GM12892 (cell line): ENCODE data around the gene GOLGA8O. TPM values are rescaled to one million over a fixed set of nuclear protein-coding genes. Genes with fewer than 3 reads are reported as not detected.
"Not testable (repeated sequence)": the region's sequence is repeated elsewhere in the genome, so short reads cannot be mapped to it uniquely, and the experiment has no call there.

Experiments used
- DNase-seq: peaks from one replicate; pipeline ENCODE4 v3.0.0; 2011; ENCODE audit not compliant: insufficient read length
- FAIRE-seq: peaks from 2 replicates; lab custom pipeline; 2011; peaks lifted over from hg19 to GRCh38; lab: Jason Lieb, UNC
- polyA plus RNA-seq: library from polyadenylated mRNA; unstranded; fragments of >200 nt; gene quantifications from one replicate; pipeline ENCODE4 v1.2.1, GENCODE V29; 2012; ENCODE audit warnings: missing spikeins, inconsistent platforms; ENCODE audit not compliant: missing spikeins

Gene GOLGA8O, protein sequence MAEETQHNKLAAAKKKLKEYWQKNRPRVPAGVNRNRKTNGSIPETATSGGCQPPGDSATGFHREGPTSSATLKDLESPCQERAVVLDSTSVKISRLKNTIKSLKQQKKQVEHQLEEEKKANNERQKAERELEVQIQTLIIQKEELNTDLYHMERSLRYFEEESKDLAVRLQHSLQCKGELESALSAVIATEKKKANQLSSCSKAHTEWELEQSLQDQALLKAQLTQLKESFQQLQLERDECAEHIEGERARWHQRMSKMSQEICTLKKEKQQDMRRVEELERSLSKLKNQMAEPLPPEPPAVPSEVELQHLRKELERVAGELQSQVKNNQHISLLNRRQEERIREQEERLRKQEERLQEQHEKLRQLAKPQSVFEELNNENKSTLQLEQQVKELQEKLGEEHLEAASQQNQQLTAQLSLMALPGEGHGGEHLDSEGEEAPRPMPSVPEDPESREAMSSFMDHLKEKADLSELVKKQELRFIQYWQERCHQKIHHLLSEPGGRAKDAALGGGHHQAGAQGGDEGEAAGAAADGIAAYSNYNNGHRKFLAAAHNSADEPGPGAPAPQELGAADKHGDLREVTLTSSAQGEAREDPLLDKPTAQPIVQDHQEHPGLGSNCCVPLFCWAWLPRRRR
- polyA plus RNA-seq: not detected

DNA sequence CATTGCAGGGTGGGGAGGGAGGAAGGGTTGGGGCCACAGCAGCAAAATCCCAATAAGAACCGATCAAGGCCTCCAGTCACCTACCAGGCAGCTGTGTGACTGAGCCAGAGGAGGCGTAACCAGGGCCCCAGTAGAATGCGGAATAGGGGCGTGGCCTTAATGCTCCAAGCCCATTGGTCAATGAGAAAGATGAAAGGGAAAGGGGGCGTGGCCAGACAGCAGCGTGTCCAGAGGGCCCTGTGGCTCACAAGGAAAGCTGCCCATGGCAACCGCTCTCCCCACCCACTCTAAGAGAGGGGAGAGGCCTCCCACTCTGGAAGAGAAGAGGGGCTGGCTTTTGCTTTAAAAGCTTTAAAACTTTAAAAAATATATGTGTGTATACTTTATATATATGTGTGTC lies at the start of gene GOLGA8O:
Gene GOLGA8O (minus strand): TSS at position 101 of the 400 bp plus-strand sequence. CDS start 98 bp downstream, at position 3.
- FAIRE-seq, DNase-seq: not testable (repeated sequence)

DNA sequence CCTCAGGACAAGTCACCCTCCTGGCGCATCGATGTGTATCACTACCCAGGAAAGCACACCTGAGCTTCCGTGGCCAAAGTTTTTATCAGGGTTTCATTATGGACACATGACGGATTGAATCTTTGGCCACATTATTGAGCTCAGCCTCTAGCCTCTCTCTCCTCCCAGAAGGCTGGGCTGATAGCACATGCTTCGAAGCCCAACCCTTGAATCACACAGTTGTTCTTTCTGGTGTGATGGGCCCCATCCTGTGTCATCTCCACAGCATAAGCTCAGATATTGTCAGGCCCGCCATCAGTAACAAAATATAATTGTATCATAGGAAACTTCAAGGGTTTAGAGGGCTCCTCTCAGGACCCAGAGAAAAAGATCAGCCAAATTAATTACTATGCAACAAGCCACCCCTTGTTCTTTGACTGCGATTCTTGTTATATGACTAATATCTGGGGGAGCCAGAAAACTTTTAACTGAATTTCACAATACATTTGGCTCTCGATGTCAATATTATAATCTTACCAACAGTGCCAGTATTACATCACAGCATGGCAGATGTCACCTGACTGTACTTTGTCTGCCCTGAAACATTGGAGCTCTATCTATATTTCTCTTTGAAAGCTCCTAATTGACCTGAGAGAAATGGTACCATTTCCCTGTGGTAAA lies 48.8 kb upstream of the GOLGA8O start:
- FAIRE-seq, DNase-seq: not testable (repeated sequence)

DNA sequence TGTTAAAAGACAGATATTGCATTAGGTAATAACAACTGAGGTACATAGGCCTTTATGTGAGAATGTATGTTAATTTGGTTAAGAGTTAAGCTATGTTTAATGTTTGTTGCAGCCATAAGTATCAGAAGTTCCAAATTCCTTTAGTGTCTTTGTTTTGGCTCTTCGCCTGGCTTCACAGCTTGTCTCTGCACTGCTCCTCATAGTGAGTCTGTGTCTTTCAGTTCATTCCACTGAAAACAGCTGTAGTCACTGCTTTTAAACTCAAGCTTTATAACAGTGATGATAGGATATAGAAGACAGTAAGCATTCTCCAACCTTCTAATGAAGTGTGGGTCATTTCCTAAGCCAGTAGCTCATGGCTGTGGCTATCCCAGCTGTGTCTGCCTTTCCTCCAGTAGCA lies 47.5 kb upstream of the GOLGA8O start:
- not testable (repeated sequence) for DNase-seq, FAIRE-seq

DNA sequence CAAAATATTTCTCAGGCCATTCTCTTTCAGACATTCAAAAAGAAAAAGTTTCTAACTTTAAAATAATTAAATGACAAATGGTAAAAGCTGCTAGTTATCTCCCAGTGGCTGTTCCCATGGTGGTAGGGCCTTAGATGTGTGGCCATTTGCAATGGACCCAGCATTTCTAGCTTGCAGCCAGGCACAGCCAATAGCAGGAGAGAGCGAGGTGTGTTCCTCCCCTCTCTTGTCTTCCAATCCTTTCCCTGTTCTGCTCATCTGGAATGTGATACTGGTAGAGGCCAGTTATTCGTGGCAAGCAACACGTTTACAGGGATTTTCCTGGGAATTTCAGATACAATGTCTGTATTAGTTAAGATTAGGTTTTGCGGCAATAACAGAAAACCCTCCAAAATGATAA lies 37.3 kb upstream of the GOLGA8O start:
- DNase-seq, FAIRE-seq: not testable (repeated sequence)

DNA sequence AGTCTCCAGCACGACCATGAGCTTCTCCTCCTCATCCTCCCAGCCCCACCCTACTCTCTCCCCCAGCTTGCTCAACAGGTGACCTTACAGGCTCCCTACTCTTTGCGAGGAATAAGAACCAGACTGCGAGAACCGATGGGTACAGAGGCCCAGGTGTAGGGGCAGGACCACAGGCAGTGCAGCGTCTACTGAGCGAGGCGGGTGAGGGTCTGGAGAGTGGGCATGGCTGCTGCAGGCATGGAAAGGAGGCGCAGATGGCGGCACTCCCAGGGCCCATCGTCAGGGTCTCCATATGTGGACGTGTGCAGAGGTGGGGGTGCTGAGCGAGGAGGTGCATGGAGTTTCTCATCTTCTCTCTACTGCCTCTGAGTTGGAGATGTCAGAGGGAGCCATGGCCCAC lies 31.0 kb upstream of the GOLGA8O start:
- DNase-seq, FAIRE-seq: not testable (repeated sequence)

DNA sequence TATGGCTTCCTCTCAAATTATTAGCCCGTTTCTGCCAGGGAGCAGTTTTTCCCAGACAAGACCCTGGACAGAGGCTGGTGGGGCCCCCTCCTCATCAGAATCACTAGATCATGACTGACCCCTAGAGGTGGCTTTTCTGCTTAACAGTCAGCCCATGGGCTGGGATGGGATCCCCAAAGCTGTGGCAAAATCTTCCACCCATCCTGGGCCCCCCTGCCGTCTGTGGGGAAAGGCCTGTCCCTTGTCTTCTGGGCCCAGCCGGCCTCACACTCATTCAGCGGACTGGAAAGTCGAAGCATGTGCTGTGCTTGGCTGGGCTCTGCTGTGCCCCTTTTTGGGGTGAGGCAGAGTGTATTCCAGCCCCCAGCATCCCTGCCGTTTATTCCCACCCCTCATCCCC lies 27.9 kb upstream of the GOLGA8O start:
- FAIRE-seq, DNase-seq: not testable (repeated sequence)

DNA sequence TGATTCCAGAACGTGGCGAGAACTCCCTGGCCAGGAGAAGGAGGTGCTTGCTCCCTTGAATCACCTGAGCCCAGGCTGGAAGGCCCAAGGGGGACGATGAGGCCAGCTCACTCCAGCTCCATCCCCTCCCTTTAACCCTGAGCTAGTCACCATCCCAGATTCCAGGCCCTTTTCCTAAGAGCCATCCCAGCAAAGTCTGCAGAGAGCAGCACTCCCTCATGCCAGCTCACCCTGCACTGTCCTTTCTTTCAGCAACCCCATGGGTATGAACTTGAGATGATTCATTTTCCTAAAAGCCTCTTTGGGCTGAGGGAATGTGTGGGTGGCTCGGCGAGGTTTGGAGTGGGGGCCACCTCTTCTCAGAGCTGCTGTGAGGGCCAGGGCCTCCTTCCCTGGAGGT lies 26.2 kb upstream of the GOLGA8O start:
- FAIRE-seq: not testable (repeated sequence)

DNA sequence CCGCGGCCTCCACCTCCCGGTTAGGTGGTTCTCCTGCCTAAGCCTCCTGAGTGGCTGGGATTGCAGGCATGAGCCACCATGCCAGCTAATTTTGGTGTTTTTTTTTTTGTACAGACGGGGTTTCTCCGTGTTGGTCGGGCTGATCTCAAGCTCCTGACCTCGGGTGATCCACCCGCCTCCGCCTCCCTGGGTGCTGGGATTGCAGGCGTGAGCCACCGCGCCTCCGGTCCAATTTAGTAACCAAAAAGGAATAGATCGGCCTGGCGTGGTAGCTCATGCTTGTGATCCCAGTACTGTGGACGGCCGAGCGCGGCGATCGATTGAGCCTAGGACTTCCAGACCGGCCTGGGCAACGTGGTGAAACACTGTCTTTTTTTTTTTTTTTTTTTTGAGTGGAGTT lies 12.6 kb upstream of the GOLGA8O start:
- FAIRE-seq, DNase-seq: not testable (repeated sequence)

More for the DNA sequence above, 26.2 kb upstream of the GOLGA8O start:
- DNase-seq: not testable (repeated sequence)

DNA sequence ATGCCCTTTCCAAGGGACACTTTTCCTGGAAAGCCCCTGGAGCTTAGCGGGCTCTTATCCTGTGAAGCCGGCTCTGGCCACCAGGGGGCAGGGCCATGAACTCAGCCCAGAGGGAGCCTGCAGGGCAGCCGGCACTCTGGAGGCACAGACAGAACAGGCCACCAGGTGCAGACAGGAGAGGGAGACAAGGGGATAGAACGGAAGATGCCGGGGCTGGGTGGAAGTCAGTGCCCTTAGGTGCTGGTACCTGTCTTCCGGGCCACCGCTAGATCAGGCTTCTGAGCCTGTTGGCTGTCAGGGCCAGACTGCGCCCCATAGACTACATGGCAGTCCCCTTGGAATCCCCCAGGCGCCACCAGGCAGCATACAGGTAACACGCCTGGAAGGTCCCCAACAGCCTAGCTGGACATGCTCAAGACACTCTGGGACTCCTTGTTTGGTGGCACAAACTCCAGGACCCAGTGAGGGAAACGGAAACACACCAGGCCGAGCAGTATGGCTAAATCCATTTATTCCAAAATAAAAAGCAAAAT lies 14.9 kb downstream of the GOLGA8O start:
- not testable (repeated sequence) for DNase-seq, FAIRE-seq

DNA sequence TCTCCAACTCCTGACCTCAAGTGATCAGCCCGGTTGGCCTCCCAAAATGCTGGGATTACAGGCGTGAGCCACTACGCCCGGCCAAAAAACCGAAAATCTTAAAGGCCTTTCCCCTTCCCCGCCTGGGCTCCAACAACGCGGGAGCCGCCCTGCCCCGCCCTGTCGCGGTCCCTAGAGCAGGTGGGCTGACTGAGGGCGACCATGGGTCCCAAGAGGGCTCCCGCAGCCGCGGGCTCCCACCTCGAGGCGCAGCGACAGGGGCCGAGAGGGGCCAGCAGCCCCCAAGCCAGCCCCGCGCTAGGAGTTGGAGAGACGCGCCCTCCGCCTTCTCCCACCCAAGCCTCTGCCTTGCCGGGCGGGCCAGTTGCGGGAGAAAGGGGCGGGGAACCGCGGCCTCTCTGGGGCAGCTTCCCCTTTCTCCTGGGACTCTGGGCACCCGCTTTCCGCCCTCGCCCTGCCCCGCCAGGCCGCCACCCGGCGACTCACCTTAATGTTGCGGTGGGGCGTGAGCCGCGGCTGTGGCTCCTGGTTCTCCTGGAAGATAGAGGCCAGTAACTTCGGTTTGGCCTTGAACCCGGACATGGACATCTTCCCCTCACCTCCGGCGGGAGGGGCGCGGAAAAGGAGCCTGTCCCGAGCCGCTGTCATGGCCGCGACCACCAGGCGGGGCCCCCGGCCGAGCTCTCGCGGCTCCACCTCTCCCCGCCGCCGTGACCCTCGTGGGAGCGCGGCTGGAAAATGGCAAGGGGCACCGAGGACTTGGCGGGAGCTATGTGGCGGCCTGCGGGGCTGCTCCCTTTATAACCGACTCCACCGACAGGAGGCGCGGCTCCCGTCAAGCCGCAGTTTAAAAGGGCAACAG lies 21.1 kb downstream of the GOLGA8O start:
- FAIRE-seq, DNase-seq: not testable (repeated sequence)

DNA sequence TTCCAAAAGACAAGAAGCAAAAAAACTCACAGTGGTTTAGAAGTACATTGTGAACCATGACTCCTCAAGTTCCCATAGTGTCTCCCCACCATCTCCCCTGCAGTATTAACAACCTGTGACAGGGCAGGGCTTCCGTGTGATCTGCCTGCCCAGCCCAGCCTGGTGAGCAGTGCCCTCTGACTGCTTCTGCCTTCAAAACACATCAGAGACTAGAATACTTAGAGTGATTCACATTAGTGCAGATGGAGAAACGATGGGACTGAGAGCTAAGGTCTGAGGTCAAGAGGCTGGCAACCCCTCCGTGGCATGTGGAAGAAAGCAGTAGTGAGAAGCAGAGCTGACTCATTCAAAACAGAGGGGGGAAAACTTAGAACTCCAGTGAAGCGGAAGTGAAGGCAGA lies 27.8 kb downstream of the GOLGA8O start:
- not testable (repeated sequence) for DNase-seq, FAIRE-seq

DNA sequence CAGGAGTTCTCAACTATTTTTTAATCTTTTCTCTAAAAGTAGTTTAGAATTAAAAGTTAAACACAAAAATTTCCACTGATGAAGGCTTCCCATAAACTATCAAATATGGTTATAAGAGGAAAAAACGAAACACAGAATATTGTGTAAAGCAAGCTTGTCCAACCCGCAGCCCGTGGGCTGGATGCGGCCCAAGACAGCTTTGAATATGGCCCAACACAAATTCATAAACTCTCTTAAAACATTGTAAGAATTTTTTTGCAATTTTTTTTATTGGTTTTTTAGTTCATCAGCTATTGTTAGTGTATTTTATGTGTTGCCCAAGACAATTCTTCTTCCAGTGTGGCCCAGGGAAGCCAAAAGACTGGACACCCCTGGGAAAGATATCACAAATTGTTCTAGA lies 28.9 kb downstream of the GOLGA8O start:
- not testable (repeated sequence) for FAIRE-seq, DNase-seq

DNA sequence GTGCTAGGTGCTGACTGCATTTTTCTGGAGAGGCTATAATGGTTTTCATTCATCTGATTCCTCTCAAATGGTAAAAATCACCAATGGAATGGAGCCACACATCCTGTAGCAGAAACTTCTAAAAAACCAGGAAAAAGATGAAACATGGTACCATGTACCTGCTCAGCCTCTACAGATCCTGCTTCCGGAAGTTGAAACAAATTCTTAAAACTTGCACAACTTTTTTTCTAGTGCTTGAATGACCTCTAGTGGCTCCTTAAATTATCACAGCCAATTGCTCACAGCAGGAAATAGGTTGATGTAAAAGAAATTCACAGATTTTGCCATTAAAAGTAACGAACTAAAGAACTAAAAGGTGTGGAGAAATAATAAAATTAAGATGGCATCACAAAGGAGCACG lies 47.5 kb downstream of the GOLGA8O start:
- DNase-seq, FAIRE-seq: not testable (repeated sequence)

DNA sequence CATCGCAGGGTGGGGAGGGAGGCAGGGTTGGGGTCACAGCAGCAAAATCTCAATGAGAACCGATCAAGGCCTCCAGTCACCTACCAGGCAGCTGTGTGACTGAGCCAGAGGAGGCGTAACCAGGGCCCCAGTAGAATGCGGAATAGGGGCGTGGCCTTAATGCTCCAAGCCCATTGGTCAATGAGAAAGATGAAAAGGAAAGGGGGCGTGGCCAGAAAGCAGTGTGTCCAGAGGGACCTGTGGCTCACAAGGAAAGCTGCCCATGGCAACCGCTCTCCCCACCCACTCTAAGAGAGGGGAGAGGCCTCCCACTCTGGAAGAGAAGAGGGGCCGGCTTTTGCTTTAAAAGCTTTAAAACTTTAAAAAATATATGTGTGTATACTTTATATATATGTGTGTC lies 52.2 kb downstream of the GOLGA8O start, which contains the start of gene GOLGA8K:
Gene GOLGA8K (minus strand): TSS at position 101 of the 400 bp plus-strand sequence. CDS start 98 bp downstream, at position 3.
- not testable (repeated sequence) for DNase-seq, FAIRE-seq

DNA sequence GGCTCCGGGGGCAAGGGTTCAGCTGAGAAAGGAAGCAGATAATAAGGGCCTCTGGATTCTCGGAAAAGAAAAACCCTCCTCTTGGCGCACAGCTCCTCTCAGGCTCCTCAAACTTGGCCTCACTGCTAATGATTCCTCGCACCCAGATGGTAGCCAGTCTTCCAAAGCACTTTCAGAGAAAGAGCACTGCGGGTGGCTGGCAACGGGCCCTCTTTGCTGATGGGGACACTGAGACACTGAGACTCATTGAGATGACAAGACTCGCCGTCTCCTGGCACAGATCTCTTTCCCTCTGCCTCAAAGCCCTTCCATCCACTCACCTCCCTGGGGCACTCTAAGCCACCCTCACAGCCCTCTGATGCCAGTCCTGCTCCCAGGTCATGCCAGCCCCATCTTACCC lies 58.9 kb downstream of the GOLGA8O start:
- DNase-seq, FAIRE-seq: not testable (repeated sequence)
